ENCODE measurements around the gene MUC13. TPM values are rescaled to one million over a fixed set of nuclear protein-coding genes. Genes with fewer than 3 reads are reported as not detected.

The MUC13 gene
- total and polyA plus RNA-seq, 7 donors, result 1.4 to 440 (median 119) TPM; not detected in 3

DNA sequence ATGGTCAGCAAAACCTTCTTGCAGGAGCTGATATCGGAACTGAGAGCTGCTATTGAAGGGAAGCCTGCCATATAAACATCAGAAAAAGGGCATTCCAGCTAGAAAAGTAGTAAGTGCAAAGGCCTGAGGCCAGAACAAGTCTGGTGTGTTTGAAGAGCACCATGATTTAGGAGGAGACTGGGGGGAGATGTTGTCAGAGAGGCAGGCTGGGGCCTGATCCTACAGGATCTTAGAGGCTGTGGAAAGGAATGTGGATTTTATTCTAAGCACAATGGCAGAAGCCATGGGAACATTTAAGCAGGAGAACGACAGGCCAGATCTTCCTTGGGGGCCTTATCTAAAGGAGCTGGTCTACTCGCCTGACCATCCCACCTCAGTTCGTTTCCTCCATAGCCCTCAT lies 5.1 kb upstream of the MUC13 start:
- Histone ChIP-seq H3K27ac (no peak overlapping the region), H3K4me3 (no peak overlapping the region), H3K9me3 (no peaks in the 10 kb centered on the region), H3K4me1 (no peaks in the 10 kb centered on the region), H3K36me3 (no peaks in the 10 kb centered on the region), H3K27me3 (no peaks in the 10 kb centered on the region)
- TF ChIP-seq, protein P1, sequence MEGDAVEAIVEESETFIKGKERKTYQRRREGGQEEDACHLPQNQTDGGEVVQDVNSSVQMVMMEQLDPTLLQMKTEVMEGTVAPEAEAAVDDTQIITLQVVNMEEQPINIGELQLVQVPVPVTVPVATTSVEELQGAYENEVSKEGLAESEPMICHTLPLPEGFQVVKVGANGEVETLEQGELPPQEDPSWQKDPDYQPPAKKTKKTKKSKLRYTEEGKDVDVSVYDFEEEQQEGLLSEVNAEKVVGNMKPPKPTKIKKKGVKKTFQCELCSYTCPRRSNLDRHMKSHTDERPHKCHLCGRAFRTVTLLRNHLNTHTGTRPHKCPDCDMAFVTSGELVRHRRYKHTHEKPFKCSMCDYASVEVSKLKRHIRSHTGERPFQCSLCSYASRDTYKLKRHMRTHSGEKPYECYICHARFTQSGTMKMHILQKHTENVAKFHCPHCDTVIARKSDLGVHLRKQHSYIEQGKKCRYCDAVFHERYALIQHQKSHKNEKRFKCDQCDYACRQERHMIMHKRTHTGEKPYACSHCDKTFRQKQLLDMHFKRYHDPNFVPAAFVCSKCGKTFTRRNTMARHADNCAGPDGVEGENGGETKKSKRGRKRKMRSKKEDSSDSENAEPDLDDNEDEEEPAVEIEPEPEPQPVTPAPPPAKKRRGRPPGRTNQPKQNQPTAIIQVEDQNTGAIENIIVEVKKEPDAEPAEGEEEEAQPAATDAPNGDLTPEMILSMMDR (IDR thresholded peaks at IDR 0.05), result no peak
- TF ChIP-seq POLR2AphosphoS5 (IDR thresholded peaks at IDR 0.05) (no peak), EP300 (IDR thresholded peaks at IDR 0.05) (no peak), POLR2A (IDR thresholded peaks at IDR 0.05) (no peak)
- intact Hi-C loops (cut with DNase I), result no loop called here
- 91 to 93% methylated on average over 4 of the region's 4 CpGs for WGBS, 2 donors
- no peak for DNase-seq

DNA sequence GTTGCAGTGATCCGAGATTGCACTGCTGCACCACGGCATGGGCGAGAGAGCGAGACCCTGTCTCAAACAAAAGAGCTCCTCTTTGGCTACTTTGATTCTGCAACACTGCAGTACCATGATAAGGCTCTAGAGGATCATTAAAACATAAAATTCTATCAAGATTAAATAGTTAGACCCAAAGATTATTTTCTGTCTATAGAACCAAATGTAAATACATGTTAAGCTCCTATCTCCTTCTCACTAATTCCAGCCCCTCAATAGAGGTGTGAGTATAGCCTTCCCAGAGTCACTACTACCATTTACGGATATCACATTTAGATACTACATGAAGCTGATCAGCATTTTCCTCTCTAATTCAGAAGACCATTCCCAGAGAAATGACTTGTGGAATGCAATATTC lies 4.3 kb upstream of the MUC13 start:
- Histone ChIP-seq H3K9me3 (no peaks in the 10 kb centered on the region), H3K36me3 (no peaks in the 10 kb centered on the region), H3K27me3 (no peaks in the 10 kb centered on the region), H3K4me3 (no peak overlapping the region), H3K4me1 (no peaks in the 10 kb centered on the region), H3K27ac (no peak overlapping the region)
- intact Hi-C loops (cut with DNase I), result no loop called here
- no peak for DNase-seq
- WGBS, 2 donors, result 97% methylated on average over 5 of the region's 5 CpGs
- TF ChIP-seq POLR2AphosphoS5 (IDR thresholded peaks at IDR 0.05), result no peak
- TF ChIP-seq POLR2A (IDR thresholded peaks at IDR 0.05), result no peak
- TF ChIP-seq EP300 (IDR thresholded peaks at IDR 0.05), result no peak
- TF ChIP-seq, protein P1 (IDR thresholded peaks at IDR 0.05), result no peak

DNA sequence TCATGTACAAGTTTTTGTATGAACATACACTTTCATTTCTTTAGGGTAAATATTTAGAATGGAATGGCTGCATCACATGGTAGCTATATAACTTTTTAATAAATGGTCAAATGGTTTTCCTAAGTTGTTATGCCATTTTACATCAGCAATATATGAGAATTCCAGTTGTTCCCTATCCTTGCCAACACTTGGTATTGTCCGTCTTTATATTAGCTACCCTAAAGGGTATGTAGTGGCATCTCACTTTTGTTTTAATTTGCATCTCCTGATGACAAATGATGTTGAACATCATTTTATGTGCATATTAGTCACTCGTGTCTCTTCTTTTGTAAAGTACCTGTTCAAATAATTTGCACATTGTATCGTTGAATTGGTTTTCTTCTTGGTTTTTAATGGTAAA lies 2.5 kb upstream of the MUC13 start:
- Histone ChIP-seq H3K27me3 (no peaks in the 10 kb centered on the region), H3K4me3 (no peak overlapping the region), H3K4me1 (no peaks in the 10 kb centered on the region), H3K9me3 (no peaks in the 10 kb centered on the region), H3K36me3 (no peaks in the 10 kb centered on the region), H3K27ac (no peak overlapping the region)
- 95 to 96% methylated on average over 3 of the region's 3 CpGs for WGBS, 2 donors
- intact Hi-C loops (cut with DNase I), result no loop called here
- no peak for DNase-seq
- no peak for TF ChIP-seq POLR2A (IDR thresholded peaks at IDR 0.05)
- TF ChIP-seq, protein P1 (IDR thresholded peaks at IDR 0.05), result no peak
- no peak for TF ChIP-seq EP300 (IDR thresholded peaks at IDR 0.05)
- TF ChIP-seq POLR2AphosphoS5 (IDR thresholded peaks at IDR 0.05), result no peak

DNA sequence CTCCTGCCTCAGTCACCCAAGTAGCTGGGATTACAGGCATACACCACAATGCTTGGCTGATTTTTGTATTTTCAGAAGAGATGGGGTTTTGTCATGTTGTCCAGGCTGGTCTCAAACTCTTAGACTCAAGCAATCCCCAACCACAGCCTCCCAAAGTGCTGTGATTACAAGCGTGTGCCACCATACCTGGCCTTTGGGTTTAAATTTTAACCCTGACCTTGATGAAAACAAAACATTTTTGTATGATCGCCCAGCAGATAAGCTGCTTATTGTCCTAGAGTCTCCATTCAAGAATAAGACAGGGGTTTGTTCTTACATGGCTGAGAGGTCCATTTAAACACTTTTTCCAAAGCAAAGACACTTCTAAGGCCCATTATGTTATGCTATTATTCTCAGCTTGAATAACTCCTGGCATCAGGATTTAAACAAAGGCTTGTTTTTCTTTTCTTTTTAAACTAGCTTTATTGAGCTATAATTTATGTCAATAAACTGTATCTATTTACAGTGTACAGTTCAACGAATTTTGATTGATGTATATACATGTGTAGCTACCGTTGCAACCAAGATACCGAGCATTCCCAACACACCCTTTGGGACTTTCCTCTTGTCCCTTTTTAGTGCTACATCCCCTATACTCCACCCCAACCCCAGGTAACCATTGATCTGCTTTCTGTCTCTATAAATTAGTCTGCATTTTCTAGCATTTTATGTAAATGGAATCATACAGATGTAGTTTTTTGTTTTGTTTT lies 1.4 kb upstream of the MUC13 start:
- no peak for TF ChIP-seq POLR2A (IDR thresholded peaks at IDR 0.05)
- TF ChIP-seq POLR2AphosphoS5 (IDR thresholded peaks at IDR 0.05), result no peak
- TF ChIP-seq, protein P1 (IDR thresholded peaks at IDR 0.05), result no peak
- TF ChIP-seq EP300 (IDR thresholded peaks at IDR 0.05), result no peak
- Histone ChIP-seq H3K9me3 (no peaks in the 10 kb centered on the region), H3K36me3 (no peaks in the 10 kb centered on the region), H3K27me3 (no peaks in the 10 kb centered on the region), H3K4me1 (no peaks in the 10 kb centered on the region), H3K27ac (no peak overlapping the region), H3K4me3 (no peak overlapping the region)
- intact Hi-C loops (cut with DNase I), result no loop called here
- no peak for DNase-seq
- WGBS, 2 donors, result 13 to 65% methylated on average over 5 of the region's 5 CpGs

DNA sequence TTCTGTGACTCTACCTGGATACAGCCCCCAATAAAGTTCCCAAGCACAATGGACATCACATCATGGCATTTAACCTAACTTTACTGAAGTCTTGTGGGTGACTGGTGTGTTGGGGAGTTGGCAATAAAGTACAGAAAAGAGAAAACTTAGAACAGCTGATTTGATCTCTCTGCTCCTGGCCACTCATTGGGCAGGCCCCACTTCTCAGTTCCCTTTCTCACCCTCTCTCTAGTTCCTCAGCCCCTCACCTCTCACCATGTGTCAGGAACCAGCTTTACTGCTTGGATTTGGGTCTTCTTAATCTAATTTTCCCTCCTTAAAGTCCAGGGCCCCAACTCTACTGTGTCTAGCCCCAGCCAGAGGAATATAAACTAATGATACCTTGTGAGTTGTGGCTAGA lies 713 bp upstream of the MUC13 start:
- no peak for DNase-seq
- H3K27me3 ChIP-seq, result no peaks in the 10 kb centered on the region
- no peaks in the 10 kb centered on the region for H3K4me1 ChIP-seq
- intact Hi-C loops (cut with DNase I), result no loop called here
- H3K27ac ChIP-seq, result no peak overlapping the region
- H3K36me3 ChIP-seq, result no peaks in the 10 kb centered on the region
- H3K4me3 ChIP-seq, result no peak overlapping the region
- no peaks in the 10 kb centered on the region for H3K9me3 ChIP-seq
- TF ChIP-seq, protein P1 (IDR thresholded peaks at IDR 0.05), result no peak
- TF ChIP-seq POLR2A (IDR thresholded peaks at IDR 0.05) (no peak), EP300 (IDR thresholded peaks at IDR 0.05) (no peak), POLR2AphosphoS5 (IDR thresholded peaks at IDR 0.05) (no peak)
